COLO829 (cell line): ENCODE measurements around the gene STH.
"Not testable (repeated sequence)": the region's sequence is repeated elsewhere in the genome, so short reads cannot be mapped to it uniquely, and the experiment has no call there.

Experiments
- DNase-seq: peaks from one replicate; pipeline ENCODE4 v3.0.0; 2012; ENCODE audit warnings: low spot score

Gene STH

GRCh38 chr17:46006082-46006481 lies 7.0 kb downstream of the STH start:
- DNase-seq = not testable (repeated sequence)

GRCh38 chr17:46007461-46007965 lies 8.5 kb downstream of the STH start:
- no peak for DNase-seq

GRCh38 chr17:46008591-46008990 lies 9.5 kb downstream of the STH start:
- DNase-seq = no peak

GRCh38 chr17:46009681-46010596 lies 10.9 kb downstream of the STH start:
- DNase-seq = peak; percentile 43

GRCh38 chr17:46010597-46011186 lies 11.6 kb downstream of the STH start:
- DNase-seq = no peak

- no peak for DNase-seq
These were observed 12.9 kb downstream of the STH start for GRCh38 chr17:46011711-46012505.

GRCh38 chr17:46012506-46013079 lies 13.5 kb downstream of the STH start:
- no peak for DNase-seq

GRCh38 chr17:46013127-46013501 lies 14.1 kb downstream of the STH start:
- DNase-seq = no peak

GRCh38 chr17:46013502-46014165 lies 14.6 kb downstream of the STH start:
- DNase-seq = no peak

- not testable (repeated sequence) for DNase-seq
These were observed 20.4 kb downstream of the STH start for GRCh38 chr17:46019408-46019925.

- DNase-seq = no peak
These were observed 21.1 kb downstream of the STH start for GRCh38 chr17:46020023-46020761.

- DNase-seq = no peak
These were observed 21.9 kb downstream of the STH start for GRCh38 chr17:46020998-46021397.

- DNase-seq = not testable (repeated sequence)
These were observed 24.3 kb downstream of the STH start for GRCh38 chr17:46023366-46023765.

- no peak for DNase-seq
These were observed 24.8 kb downstream of the STH start for GRCh38 chr17:46023783-46024388.

- DNase-seq = no peak
These were observed 25.5 kb downstream of the STH start for GRCh38 chr17:46024590-46024989.

- DNase-seq = no peak
These were observed 26.0 kb downstream of the STH start for GRCh38 chr17:46025060-46025459.

- DNase-seq = no peak
These were observed 26.6 kb downstream of the STH start for GRCh38 chr17:46025510-46026165.

- DNase-seq = no peak
These were observed 27.4 kb downstream of the STH start for GRCh38 chr17:46026166-46027047.
